T-helper 1 cell treated with Interleukin-12 subunit alpha and Interleukin-12 subunit beta and Interleukin-4 antibody, amounts not matched to agents 30 ng/mL and 1 ng/mL, for 36 hours (primary cell): ENCODE data around the gene KRT31. TPM values are rescaled to one million over a fixed set of nuclear protein-coding genes. Genes with fewer than 3 reads are reported as not detected.
"Not testable (repeated sequence)": the region's sequence is repeated elsewhere in the genome, so short reads cannot be mapped to it uniquely, and the experiment has no call there.

Source experiments
- intact Hi-C: fragments of 100-400 bp; cut with micrococcal nuclease; formaldehyde crosslinking; loops from one replicate; pipeline ENCODE4 v1.15.1; 2024
- total RNA-seq: library from RNA; stranded (reverse); gene quantifications from 2 replicates; pipeline ENCODE4 v1.2.3, GENCODE V29; 2022

Gene KRT31
- total RNA-seq, 1 donor from 2014 or later = not detected

- intact Hi-C loops = no loop called here
These were observed 6.9 kb downstream of the KRT31 start for GRCh38 chr17:41390411-41390938.

- intact Hi-C loops = no loop called here
These were observed 9.7 kb downstream of the KRT31 start for GRCh38 chr17:41387670-41388069.

- intact Hi-C loops = no loop called here
These were observed 11.2 kb downstream of the KRT31 start for GRCh38 chr17:41386227-41386626.

- intact Hi-C loops = no loop called here
These were observed 13.7 kb downstream of the KRT31 start for GRCh38 chr17:41383690-41384089.

- intact Hi-C loops = no loop called here
These were observed 15.0 kb downstream of the KRT31 start for GRCh38 chr17:41382394-41382793.

GRCh38 chr17:41381943-41382342 is 15.5 kb downstream of the KRT31 start, which contains the start of gene KRT34:
KRT34 (minus strand) TSS chr17:41382306; CDS start chr17:41382246, 60 bp downstream.
- intact Hi-C loops = not testable (repeated sequence)

- intact Hi-C loops = not testable (repeated sequence)
These were observed 17.3 kb downstream of the KRT31 start for GRCh38 chr17:41380091-41380490.

- intact Hi-C loops = no loop called here
These were observed 19.9 kb downstream of the KRT31 start for GRCh38 chr17:41377546-41377945.

GRCh38 chr17:41369713-41370112 is 27.7 kb downstream of the KRT31 start, which contains the start of gene KRT33B:
KRT33B (minus strand) TSS chr17:41369813; CDS start chr17:41369750, 63 bp downstream.
- intact Hi-C loops = no loop called here

- intact Hi-C loops = no loop called here
These were observed 28.4 kb downstream of the KRT31 start for GRCh38 chr17:41369023-41369422.

- intact Hi-C loops = no loop called here
These were observed 29.9 kb downstream of the KRT31 start for GRCh38 chr17:41367426-41368075.

GRCh38 chr17:41366070-41366469 is 31.3 kb downstream of the KRT31 start:
- intact Hi-C loops = no loop called here

- intact Hi-C loops = no loop called here
These were observed 33.5 kb downstream of the KRT31 start for GRCh38 chr17:41363881-41364280.

- intact Hi-C loops = no loop called here
These were observed 37.0 kb downstream of the KRT31 start for GRCh38 chr17:41360296-41360995.

- intact Hi-C loops = no loop called here
These were observed 42.9 kb downstream of the KRT31 start for GRCh38 chr17:41354536-41354935.

- intact Hi-C loops = no loop called here
These were observed 44.6 kb downstream of the KRT31 start for GRCh38 chr17:41352597-41353366.

- intact Hi-C loops = no loop called here
These were observed 46.2 kb downstream of the KRT31 start for GRCh38 chr17:41351177-41351576.

GRCh38 chr17:41350381-41350878 is 47.0 kb downstream of the KRT31 start, which contains the start of gene KRT33A:
KRT33A (minus strand) TSS chr17:41350828; CDS start chr17:41350767, 61 bp downstream.
- intact Hi-C loops = not testable (repeated sequence)

GRCh38 chr17:41347869-41348760 is 49.3 kb downstream of the KRT31 start:
- intact Hi-C loops = no loop called here

GRCh38 chr17:41346421-41346820 is 51.0 kb downstream of the KRT31 start:
- intact Hi-C loops = not testable (repeated sequence)
